ENCODE data around the gene EEF1AKMT3.
A peak's percentile ranks its signal among the peaks of the same experiment; 100 is the strongest.

The EEF1AKMT3 gene

DNA sequence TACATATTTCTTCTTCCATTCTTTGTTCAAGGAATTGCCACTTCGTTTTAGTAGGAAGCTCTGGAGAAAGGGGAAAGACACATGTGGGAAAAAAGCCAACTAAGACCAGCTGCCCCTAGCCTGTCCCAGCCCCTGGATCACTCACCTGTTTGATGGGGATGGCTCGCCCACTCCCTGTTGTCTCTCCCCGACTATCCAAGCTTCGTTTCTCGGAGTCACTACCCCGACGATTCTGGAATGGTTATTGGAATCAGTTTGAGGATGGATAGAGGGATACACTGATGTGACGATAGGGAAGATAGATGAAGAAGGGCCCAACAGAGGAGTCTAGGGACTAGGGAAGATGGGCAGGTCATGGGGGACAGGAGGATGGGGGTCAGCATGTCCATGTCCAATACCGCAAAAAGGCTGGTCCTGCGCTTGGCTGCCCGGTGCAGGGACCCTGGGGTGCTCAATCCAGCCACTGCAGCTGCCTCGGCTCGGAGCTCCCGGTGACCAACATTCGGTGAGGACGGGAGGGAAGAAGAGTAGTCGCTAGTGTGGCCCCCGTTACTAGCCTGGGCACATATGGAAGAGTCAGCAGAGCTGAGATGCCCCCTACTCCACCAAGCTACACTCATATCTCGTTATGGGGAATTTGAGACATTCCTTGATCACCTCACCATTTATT lies 40.9 kb upstream of the EEF1AKMT3 start:
- Mint-ChIP-seq H3K27me3 (no peaks in the 10 kb centered on the region), H3K27ac (no peak overlapping the region), H3K4me1 (ENCODE audit: low read depth) (peaks cover 3% of the 10 kb centered on the region), H3K36me3 (ENCODE audit: low read depth) (peaks cover 92% of the 10 kb centered on the region), H3K4me3 (no peak overlapping the region), H3K9me3 (no peaks in the 10 kb centered on the region)
- DNase-seq: no peak

DNA sequence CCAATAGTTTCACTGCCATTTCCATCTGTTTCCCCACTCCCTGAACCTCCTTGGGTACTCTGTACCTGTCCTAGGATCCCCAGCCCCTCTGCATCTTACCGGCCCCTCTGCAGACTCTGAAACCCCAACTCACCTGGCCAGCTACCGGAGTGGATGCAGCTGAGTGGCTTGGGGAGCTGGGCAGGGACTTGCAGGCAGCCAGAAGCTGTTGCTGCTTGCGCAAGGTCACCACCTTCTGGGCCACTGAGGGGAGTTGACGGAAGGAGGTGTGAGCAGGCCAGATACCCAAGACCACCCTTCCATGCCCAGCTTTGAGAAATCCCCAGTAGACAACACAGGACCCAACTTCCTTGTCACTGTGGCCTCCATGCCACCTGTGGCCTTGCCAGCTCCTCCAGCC lies 40.1 kb upstream of the EEF1AKMT3 start:
- Mint-ChIP-seq H3K9me3 (no peaks in the 10 kb centered on the region), H3K4me3 (no peak overlapping the region), H3K27ac (peak overlapping the region; percentile 22), H3K36me3 (ENCODE audit: low read depth) (peaks cover 92% of the 10 kb centered on the region), H3K4me1 (ENCODE audit: low read depth) (peaks cover 6% of the 10 kb centered on the region), H3K27me3 (no peaks in the 10 kb centered on the region)
- DNase-seq: no peak

GRCh38 chr12:57732726-57733593 lies 39.5 kb upstream of the EEF1AKMT3 start:
- Mint-ChIP-seq H3K36me3 (ENCODE audit: low read depth) (peaks cover 85% of the 10 kb centered on the region), H3K27ac (peak overlapping the region; percentile 66)

GRCh38 chr12:57733928-57734327 lies 38.5 kb upstream of the EEF1AKMT3 start:
- Mint-ChIP-seq H3K4me3 (no peak overlapping the region), H3K36me3 (ENCODE audit: low read depth) (peaks cover 78% of the 10 kb centered on the region), H3K27ac (peak overlapping the region; percentile 66), H3K4me1 (ENCODE audit: low read depth) (peaks cover 8% of the 10 kb centered on the region), H3K27me3 (no peaks in the 10 kb centered on the region), H3K9me3 (no peaks in the 10 kb centered on the region)
- DNase-seq: no peak

More at GRCh38 chr12:57732726-57733593, 39.5 kb upstream of the EEF1AKMT3 start:
- Mint-ChIP-seq H3K9me3 (no peaks in the 10 kb centered on the region), H3K4me3 (no peak overlapping the region), H3K27me3 (no peaks in the 10 kb centered on the region), H3K4me1 (ENCODE audit: low read depth) (peaks cover 6% of the 10 kb centered on the region)
- no peak for DNase-seq

DNA sequence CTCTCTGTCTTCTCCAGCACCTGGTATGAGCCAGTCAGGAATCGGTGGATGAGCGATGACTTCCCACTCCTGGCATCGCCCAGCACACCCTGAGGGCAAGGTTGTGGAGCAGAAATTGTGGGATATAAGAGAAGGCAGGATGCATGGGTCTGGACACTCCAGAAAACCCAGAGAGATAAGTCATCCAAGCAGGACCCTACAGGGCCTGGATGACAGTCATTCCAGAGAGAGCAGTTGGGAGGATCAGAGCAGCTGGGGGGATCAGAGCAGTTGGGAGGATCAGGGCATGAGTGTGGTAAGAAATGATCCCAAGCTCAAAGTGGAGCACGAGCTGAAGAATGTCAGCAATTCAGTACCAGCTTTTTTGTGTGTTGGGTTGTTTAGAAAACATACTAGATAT lies 37.8 kb upstream of the EEF1AKMT3 start:
- DNase-seq: no peak
- H3K36me3 Mint-ChIP-seq (ENCODE audit: low read depth): peaks cover 79% of the 10 kb centered on the region
- H3K9me3 Mint-ChIP-seq: no peaks in the 10 kb centered on the region
- no peaks in the 10 kb centered on the region for H3K27me3 Mint-ChIP-seq
- no peak overlapping the region for H3K4me3 Mint-ChIP-seq
- peaks cover 14% of the 10 kb centered on the region for H3K4me1 Mint-ChIP-seq (ENCODE audit: low read depth)
- peak overlapping the region; percentile 53 for H3K27ac Mint-ChIP-seq

GRCh38 chr12:57735198-57735855 lies 37.1 kb upstream of the EEF1AKMT3 start:
- Mint-ChIP-seq H3K36me3 (ENCODE audit: low read depth) (peaks cover 77% of the 10 kb centered on the region), H3K27me3 (no peaks in the 10 kb centered on the region), H3K4me3 (no peak overlapping the region), H3K27ac (peak overlapping the region; percentile 53), H3K4me1 (ENCODE audit: low read depth) (peaks cover 20% of the 10 kb centered on the region), H3K9me3 (no peaks in the 10 kb centered on the region)
- no peak for DNase-seq

DNA sequence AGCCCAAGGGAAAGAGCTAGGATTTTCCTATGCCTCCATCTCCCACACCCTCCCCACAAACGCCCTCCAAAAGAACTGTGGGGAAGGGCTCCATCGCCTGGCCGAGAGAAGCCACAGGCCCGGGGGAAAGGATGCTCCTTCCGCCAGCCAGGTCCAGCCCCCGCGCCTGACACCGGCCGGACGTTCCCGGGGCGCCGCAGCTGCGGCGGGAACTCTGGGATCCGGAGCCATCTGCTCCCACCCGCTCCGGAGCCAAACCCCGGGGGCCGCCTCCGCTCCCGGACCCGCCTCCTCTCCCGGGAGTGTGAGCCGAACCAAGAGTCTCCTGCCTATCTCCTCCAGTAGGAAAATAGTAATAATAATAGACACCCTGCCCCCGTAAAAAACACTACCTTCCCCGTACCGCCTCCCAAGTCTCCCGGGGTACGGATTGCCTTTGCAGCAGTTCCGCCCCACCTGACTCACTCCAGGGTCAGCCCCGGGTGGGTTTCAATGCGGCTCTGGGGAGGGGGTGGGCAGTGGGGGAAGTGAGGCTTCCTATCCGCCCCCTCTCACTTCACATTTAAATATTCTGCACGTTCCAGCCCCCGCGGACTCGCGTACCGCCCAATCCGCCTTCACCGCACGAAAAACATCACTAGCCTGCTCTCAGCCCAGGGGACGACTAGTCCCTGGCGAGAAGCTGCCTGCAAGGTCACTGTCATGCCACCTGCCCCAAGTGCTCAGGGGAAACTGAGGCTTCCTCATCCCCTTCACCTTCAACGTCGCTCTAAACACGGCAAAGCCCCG lies 36.3 kb upstream of the EEF1AKMT3 start:
- Mint-ChIP-seq H3K36me3 (ENCODE audit: low read depth) (peaks cover 73% of the 10 kb centered on the region), H3K4me3 (no peak overlapping the region), H3K27ac (peak overlapping the region; percentile 69)

DNA sequence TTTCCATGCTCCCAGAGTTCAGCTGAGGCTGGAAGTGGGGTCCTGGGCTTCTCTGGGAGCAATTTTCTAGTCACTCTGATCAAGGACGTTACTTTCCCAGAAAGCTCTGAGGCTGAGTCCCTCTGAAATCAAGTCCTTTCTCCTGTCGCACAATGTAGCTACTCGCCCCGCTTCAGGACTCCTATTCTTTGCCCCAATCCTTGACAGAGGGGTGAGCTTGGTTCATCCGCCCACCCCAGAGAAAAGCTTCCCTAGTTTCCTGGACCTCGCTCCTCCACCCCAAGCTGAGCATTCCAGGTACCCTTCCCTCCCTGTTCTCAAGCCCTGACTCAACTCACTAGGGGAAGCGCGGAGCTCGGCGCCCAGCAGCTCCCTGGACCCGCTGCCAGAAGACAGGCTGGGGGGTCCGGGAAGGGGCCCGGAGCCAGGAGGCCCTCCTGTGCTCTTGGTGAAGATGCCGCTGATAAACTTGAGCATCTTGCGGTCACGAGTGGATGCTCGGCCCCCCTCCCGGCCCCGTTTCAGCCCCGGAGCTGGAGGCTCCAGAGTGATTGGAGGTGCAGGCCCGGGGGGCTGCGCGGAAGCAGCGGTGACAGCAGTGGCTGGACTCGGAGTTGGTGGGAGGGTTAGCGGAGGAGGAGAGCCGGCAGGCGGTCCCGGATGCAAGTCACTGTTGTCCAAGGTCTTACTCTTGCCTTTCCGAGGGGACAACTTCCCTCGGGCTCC lies 35.5 kb upstream of the EEF1AKMT3 start:
- Mint-ChIP-seq H3K9me3 (no peaks in the 10 kb centered on the region), H3K36me3 (ENCODE audit: low read depth) (peaks cover 72% of the 10 kb centered on the region), H3K27me3 (no peaks in the 10 kb centered on the region), H3K4me3 (no peak overlapping the region), H3K27ac (peak overlapping the region; percentile 69), H3K4me1 (ENCODE audit: low read depth) (peaks cover 31% of the 10 kb centered on the region)
- DNase-seq: no peak

More for the DNA sequence above, 36.3 kb upstream of the EEF1AKMT3 start:
- no peak for DNase-seq
- no peaks in the 10 kb centered on the region for H3K27me3 Mint-ChIP-seq
- no peaks in the 10 kb centered on the region for H3K9me3 Mint-ChIP-seq
- peaks cover 28% of the 10 kb centered on the region for H3K4me1 Mint-ChIP-seq (ENCODE audit: low read depth)

DNA sequence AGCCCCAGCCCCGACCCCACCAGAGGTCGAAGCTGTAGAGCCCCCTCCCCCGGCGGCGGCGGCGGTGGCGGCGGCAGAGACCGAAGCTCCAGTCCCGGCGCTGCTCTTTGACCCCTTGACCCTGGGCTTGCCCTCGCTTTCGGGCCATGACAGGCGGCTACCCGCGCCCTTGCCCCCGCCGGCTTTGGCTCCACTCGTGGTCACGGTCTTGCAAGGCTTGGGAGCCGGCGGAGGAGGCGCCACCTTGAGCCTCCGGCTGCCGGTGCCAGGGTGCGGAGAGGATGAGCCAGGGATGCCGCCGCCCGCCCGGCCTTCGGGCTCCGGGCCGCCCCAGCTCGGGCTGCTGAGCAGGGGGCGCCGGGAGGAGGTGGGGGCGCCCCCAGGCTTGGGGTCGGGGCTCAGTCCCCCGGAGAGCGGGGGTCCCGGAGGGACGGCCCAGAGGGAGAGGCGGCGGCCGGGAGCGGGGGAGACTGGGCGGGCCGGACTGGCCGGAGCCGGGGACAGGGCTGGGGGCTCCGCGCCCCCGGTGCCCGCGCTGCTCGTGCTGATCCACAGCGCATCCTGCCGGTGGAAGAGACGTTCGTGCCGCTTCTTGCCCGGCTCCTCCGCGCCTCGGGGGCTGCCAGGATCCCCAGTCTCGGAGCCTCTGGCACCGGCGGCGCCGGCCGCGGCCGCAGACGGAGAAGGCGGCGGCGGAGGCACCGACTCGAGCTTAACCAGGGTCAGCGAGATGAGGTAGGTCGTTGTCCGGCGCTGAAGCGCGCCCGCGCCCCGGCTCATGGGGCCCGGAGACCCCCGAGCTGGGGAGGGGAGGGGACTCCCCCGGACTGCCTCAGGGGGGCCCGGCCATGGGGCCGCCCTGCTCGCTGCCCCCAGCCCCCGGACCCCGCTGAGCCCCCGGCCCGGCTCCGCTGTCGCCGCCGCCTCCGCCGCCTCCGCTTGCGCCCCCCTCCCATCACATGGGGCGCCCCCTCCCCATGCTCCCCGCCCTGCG lies 34.6 kb upstream of the EEF1AKMT3 start:
- H3K36me3 Mint-ChIP-seq (ENCODE audit: low read depth): peaks cover 64% of the 10 kb centered on the region
- DNase-seq: no peak
- no peak overlapping the region for H3K4me3 Mint-ChIP-seq
- H3K27me3 Mint-ChIP-seq: no peaks in the 10 kb centered on the region
- no peaks in the 10 kb centered on the region for H3K9me3 Mint-ChIP-seq
- H3K27ac Mint-ChIP-seq: no peak overlapping the region
- H3K4me1 Mint-ChIP-seq (ENCODE audit: low read depth): peaks cover 38% of the 10 kb centered on the region

- Mint-ChIP-seq H3K4me3 (peak within 1 kb of the TSS; percentile 53), H3K27ac (peak within 1 kb of the TSS; percentile 83), H3K9me3 (no peaks in the 10 kb centered on the region), H3K4me1 (ENCODE audit: low read depth) (peaks cover 45% of the 10 kb centered on the region), H3K27me3 (no peaks in the 10 kb centered on the region), H3K36me3 (ENCODE audit: low read depth) (peaks cover 54% of the 10 kb centered on the region)
- no peak for DNase-seq
Measured at GRCh38 chr12:57738661-57739237, 33.7 kb upstream of the EEF1AKMT3 start, which contains the start of gene AGAP2. AGAP2 (minus strand) TSS chr12:57738742; CDS start chr12:57738246, 496 bp downstream.

DNA sequence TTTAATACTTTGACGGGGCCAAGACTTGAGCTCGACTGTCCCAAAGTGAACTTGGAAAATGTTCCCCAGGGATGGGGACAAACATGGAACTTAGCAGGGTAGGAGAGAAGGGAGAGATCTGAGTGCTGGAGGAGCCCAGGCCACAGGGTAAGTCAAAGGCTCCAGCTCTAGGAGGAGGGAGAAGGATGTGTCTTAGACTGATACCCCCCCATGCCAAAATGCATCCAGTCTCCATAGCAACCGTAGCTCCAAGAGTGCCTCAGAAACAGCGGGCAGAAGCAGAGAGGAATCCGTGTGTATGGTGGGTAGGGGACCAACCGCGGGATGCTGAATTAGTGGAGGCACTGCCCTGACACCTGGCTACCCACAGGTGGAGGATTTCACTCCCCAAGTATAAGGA lies 33.0 kb upstream of the EEF1AKMT3 start:
- H3K27ac Mint-ChIP-seq: peak overlapping the region; percentile 83

GRCh38 chr12:57739914-57740538 lies 32.4 kb upstream of the EEF1AKMT3 start:
- peaks cover 56% of the 10 kb centered on the region for H3K4me1 Mint-ChIP-seq (ENCODE audit: low read depth)
- no peak for DNase-seq

More for the DNA sequence above, 33.0 kb upstream of the EEF1AKMT3 start:
- Mint-ChIP-seq H3K27me3 (no peaks in the 10 kb centered on the region), H3K4me1 (ENCODE audit: low read depth) (peaks cover 51% of the 10 kb centered on the region), H3K9me3 (no peaks in the 10 kb centered on the region), H3K36me3 (ENCODE audit: low read depth) (peaks cover 48% of the 10 kb centered on the region), H3K4me3 (peak overlapping the region; percentile 53)
- no peak for DNase-seq

More at GRCh38 chr12:57739914-57740538, 32.4 kb upstream of the EEF1AKMT3 start:
- Mint-ChIP-seq H3K9me3 (no peaks in the 10 kb centered on the region), H3K4me3 (peak overlapping the region; percentile 94), H3K36me3 (ENCODE audit: low read depth) (peaks cover 45% of the 10 kb centered on the region), H3K27me3 (no peaks in the 10 kb centered on the region), H3K27ac (peak overlapping the region; percentile 83)

Measured in activated T-cell treated with anti-CD3 and anti-CD28 coated beads, Interleukin-2, amount 50 U/mL, for 24 hours (primary cell).